K562 (cell line): Measurements from ENCODE around the gene DCTN2. TPM values are rescaled to one million over a fixed set of nuclear protein-coding genes. Genes with fewer than 3 reads are reported as not detected.

Experiments used
- BMI1 ChIP-seq: fragments of 150-350 bp; IDR thresholded peaks from 2 replicates; pipeline ENCODE4 v1.6.1; 2014; ENCODE audit warnings: low read length
- CBFA2T2 ChIP-seq: fragments of 450-650 bp; conservative IDR thresholded peaks from 2 replicates; pipeline ENCODE4 v1.6.1; 2017; ENCODE audit warnings: mild to moderate bottlenecking
- CHCHD3 ChIP-seq: fragments of 250-450 bp; sonication (Bioruptor Pico); IDR thresholded peaks from 2 replicates; pipeline ENCODE4 v2.1.2; 2022; ENCODE audit warnings: mild to moderate bottlenecking
- CHD7 ChIP-seq: fragments of 200-600 bp; sonication (generic); IDR thresholded peaks from one replicate; pipeline ENCODE4 v1.6.1; 2012; ENCODE audit warnings: mild to moderate bottlenecking, low read depth, low read length, inconsistent platforms
- IRF9 ChIP-seq: fragments of 450-650 bp; IDR thresholded peaks from 2 replicates; pipeline ENCODE4 v1.6.1; 2016; ENCODE audit warnings: missing biosample characterization, missing genetic modification characterization
- SAP30 ChIP-seq: fragments of 200-600 bp; sonication (generic); IDR thresholded peaks from 2 replicates; pipeline ENCODE4 v1.6.1; 2012; ENCODE audit warnings: borderline replicate concordance, low read depth, mild to moderate bottlenecking, moderate library complexity, low read length, control low read depth, inconsistent platforms; ENCODE audit not compliant: insufficient read depth, poor library complexity, severe bottlenecking
- SPI1 ChIP-seq: IDR thresholded peaks from 2 replicates; pipeline ENCODE4 v1.6.1; 2011; ENCODE audit warnings: low read depth, low read length, control low read depth, borderline replicate concordance
- TCF3 ChIP-seq: sonication (generic); formaldehyde crosslinking; IDR thresholded peaks from 2 replicates; pipeline ENCODE4 v1.4.0; 2020; ENCODE audit warnings: mild to moderate bottlenecking, missing genetic modification reagents
- ZBTB11 ChIP-seq, 3 experiments: fragments of 200-800 bp in 1 of 3; fragments of 250-450 bp in 1 of 3; fragments of 450-650 bp in 1 of 3; sonication (Bioruptor Pico) in 1 of 3; sonication (Bioruptor generic) in 1 of 3; formaldehyde crosslinking in 1 of 3; IDR thresholded peaks; 2 replicates each; pipeline versions ENCODE4 v1.6.1 to v1.8.0; 2016 to 2022; ENCODE audit warnings: mild to moderate bottlenecking in 2 of 3, missing genetic modification characterization in 2 of 3, missing compliant biosample characterization in 1 of 3, moderate library complexity in 1 of 3
- polyA plus RNA-seq, 8 experiments: library from polyadenylated mRNA; depleted of rRNA in 4 of 8; stranded (reverse) in 5 of 8; unstranded in 3 of 8; fragments of >200 nt; fragmentation: Nextera tagmentation in 2 of 8; fragmentation: Illumina TruSeq in 1 of 8; extraction: Ambion mirVana in 2 of 8; extraction: Trizol in 1 of 8; gene quantifications; 2 replicates each; pipeline versions ENCODE4 v1.2.1 to v1.2.3, GENCODE V29; 2011 to 2014; ENCODE audit warnings: inconsistent platforms in 1 of 8, missing spikeins in 1 of 8
- total RNA-seq, 7 experiments: library from RNA; depleted of rRNA in 6 of 7; stranded (reverse); fragments of >200 nt in 6 of 7; fragmentation: Illumina TruSeq in 2 of 7; extraction: Trizol in 2 of 7; gene quantifications; 2 replicates each; pipeline versions ENCODE4 v1.2.1 to v1.2.3, GENCODE V29; 2011 to 2021; ENCODE audit warnings: low replicate concordance in 1 of 7

DCTN2 gene
- total and polyA plus RNA-seq, 9 of the 15 experiments (the other 6 are each of a cell fraction or from before 2014, with no cell fraction given) = 43.6 to 270 (median 125) TPM

- peak in 1 of 3 experiments; percentile 89; a peak in 2 of 6 replicates for TF ChIP-seq ZBTB11 (CRISPR knock-in tag; IDR thresholded peaks at IDR 0.05)
- TF ChIP-seq IRF9 = peak; percentile 72; the same call in 1 of the 2 replicates
- TF ChIP-seq CHD7 = no peak
- peak; percentile 73 for TF ChIP-seq SPI1
- no peak for TF ChIP-seq TCF3 (CRISPR knock-in tag)
- TF ChIP-seq CBFA2T2 = no peak
- peak; percentile 84 for TF ChIP-seq SAP30
- TF ChIP-seq CHCHD3 (CRISPR knock-in tag) = no peak
- TF ChIP-seq BMI1 = no peak
Observed at GRCh38 chr12:57487597-57488401, 59.2 kb downstream of the DCTN2 start, which contains the start of gene MARS1 (continued).
